ENCODE results near the gene IL3. TPM values are rescaled to one million over a fixed set of nuclear protein-coding genes. Genes with fewer than 3 reads are reported as not detected.

The IL3 gene

Small RNA genes within 50 kb of the gene (small RNA-seq; reads per million reads assigned to genes)
- gene RF00285: not detected

Data from skeletal muscle satellite cell (primary cell).